ENCODE results near the gene AIDA. TPM values are rescaled to one million over a fixed set of nuclear protein-coding genes. Genes with fewer than 3 reads are reported as not detected.

The AIDA gene
- total RNA-seq (32.7 and 34.4 TPM in 2 replicates), polyA plus RNA-seq (19.1 and 25.7 TPM in 2 replicates)

- Histone ChIP-seq H3K27ac (peak within 1 kb of the TSS; percentile 98), H4K20me1 (ENCODE audit: insufficient read depth, poor library complexity, severe bottlenecking) (no peaks in the 10 kb centered on the region), H3K4me2 (peak within 1 kb of the TSS; percentile 94), H3K27me3 (no peaks in the 10 kb centered on the region), H2AFZ (peak within 1 kb of the TSS; percentile 99), H3K4me1 (ENCODE audit: insufficient read depth) (no peaks in the 10 kb centered on the region), H3K4me3 (peak within 1 kb of the TSS; percentile 98), H3K9me3 (ENCODE audit: low read depth) (no peaks in the 10 kb centered on the region), H3K9me2 (replicated peaks; ENCODE audit: insufficient read depth) (no peaks in the 10 kb centered on the region), H3K36me3 (replicated peaks; ENCODE audit: insufficient read depth, low read depth) (no peaks in the 10 kb centered on the region), H3K79me2 (peaks cover 72% of the 10 kb centered on the region)
- DNase-seq (ENCODE audit: low spot score) = peak; percentile 95
- 2% methylated on average over 34 of the region's 62 CpGs for WGBS (ENCODE audit: low lambda C conversion rate, missing lambda C conversion rate)
- TF ChIP-seq EZH2 (IDR thresholded peaks at IDR 0.05; ENCODE audit: borderline replicate concordance) = no peak
- no peak for TF ChIP-seq CTCF (IDR thresholded peaks at IDR 0.05; ENCODE audit: poor library complexity)
- TF ChIP-seq EZH2phosphoT487 (IDR thresholded peaks at IDR 0.05; ENCODE audit: low read depth, severe bottlenecking, unreplicated experiment) = no peak
These were observed at the start of gene AIDA, which contains the start of gene BROX for GRCh38 chr1:222712253-222713090. AIDA (minus strand) TSS chr1:222712491; CDS start chr1:222712317, 174 bp downstream. BROX (plus strand) TSS chr1:222712564; CDS start chr1:222715700, 3,136 bp downstream.

GRCh38 chr1:222761083-222761482 lies 48.8 kb upstream of the AIDA start:
- no peaks in the 10 kb centered on the region for H3K9me3 ChIP-seq (ENCODE audit: low read depth)

GRCh38 chr1:222759451-222760035 lies 47.3 kb upstream of the AIDA start:
- Histone ChIP-seq H3K79me2 (no peaks in the 10 kb centered on the region), H3K27me3 (no peaks in the 10 kb centered on the region), H3K9me3 (ENCODE audit: low read depth) (no peaks in the 10 kb centered on the region), H3K4me3 (no peak overlapping the region), H3K4me2 (no peak overlapping the region), H3K4me1 (ENCODE audit: insufficient read depth) (no peaks in the 10 kb centered on the region), H3K36me3 (replicated peaks; ENCODE audit: insufficient read depth, low read depth) (no peaks in the 10 kb centered on the region), H3K27ac (no peak overlapping the region), H3K9me2 (replicated peaks; ENCODE audit: insufficient read depth) (no peaks in the 10 kb centered on the region), H4K20me1 (ENCODE audit: insufficient read depth, poor library complexity, severe bottlenecking) (no peaks in the 10 kb centered on the region), H2AFZ (no peak overlapping the region)
- no peak for TF ChIP-seq CTCF (IDR thresholded peaks at IDR 0.05; ENCODE audit: poor library complexity)
- TF ChIP-seq EZH2 (IDR thresholded peaks at IDR 0.05; ENCODE audit: borderline replicate concordance) = no peak
- no peak for TF ChIP-seq EZH2phosphoT487 (IDR thresholded peaks at IDR 0.05; ENCODE audit: low read depth, severe bottlenecking, unreplicated experiment)
- 88% methylated on average over 5 of the region's 5 CpGs for WGBS (ENCODE audit: low lambda C conversion rate, missing lambda C conversion rate)
- no peak for DNase-seq (ENCODE audit: low spot score)

More at GRCh38 chr1:222761083-222761482, 48.8 kb upstream of the AIDA start:
- TF ChIP-seq CTCF (IDR thresholded peaks at IDR 0.05; ENCODE audit: poor library complexity) (no peak), EZH2 (IDR thresholded peaks at IDR 0.05; ENCODE audit: borderline replicate concordance) (no peak), EZH2phosphoT487 (IDR thresholded peaks at IDR 0.05; ENCODE audit: low read depth, severe bottlenecking, unreplicated experiment) (no peak)
- no peak overlapping the region for H2AFZ ChIP-seq
- 74% methylated on average over 1 of the region's 1 CpG for WGBS (ENCODE audit: low lambda C conversion rate, missing lambda C conversion rate)
- H3K4me2 ChIP-seq = no peak overlapping the region
- H3K4me3 ChIP-seq = no peak overlapping the region
- H3K79me2 ChIP-seq = no peaks in the 10 kb centered on the region
- no peaks in the 10 kb centered on the region for H3K36me3 ChIP-seq (replicated peaks; ENCODE audit: insufficient read depth, low read depth)
- no peaks in the 10 kb centered on the region for H4K20me1 ChIP-seq (ENCODE audit: insufficient read depth, poor library complexity, severe bottlenecking)
- H3K27me3 ChIP-seq = no peaks in the 10 kb centered on the region
- no peak overlapping the region for H3K27ac ChIP-seq
- no peaks in the 10 kb centered on the region for H3K4me1 ChIP-seq (ENCODE audit: insufficient read depth)
- H3K9me2 ChIP-seq (replicated peaks; ENCODE audit: insufficient read depth) = no peaks in the 10 kb centered on the region
- no peak for DNase-seq (ENCODE audit: low spot score)

Measured in hepatocyte (in vitro differentiated cells).